Natural killer cell (primary cell): ENCODE data around the gene IFT80. TPM values are rescaled to one million over a fixed set of nuclear protein-coding genes. Genes with fewer than 3 reads are reported as not detected.

Source experiments
- ATAC-seq, 3 donors: fragments of 150-1000 bp in 2 of 3; fragments of 200-7000 bp in 1 of 3; cut with Tn5 transposase; 1 replicate in 1 of 3; 2 replicates in 2 of 3; pipeline ENCODE4 v1.10.0; 2021; ENCODE audit warnings: mild to moderate bottlenecking in 2 of 3, moderate library complexity in 2 of 3
- DNase-seq, 2 donors: peaks; one replicate each; pipeline versions ENCODE4 v3.0.0 to v3.0.0-alpha.2; 2013 to 2021; ENCODE audit warnings: mixed read lengths in 1 of 2
- H3K27ac ChIP-seq: one replicate; pipeline ENCODE4 v1.5.1; 2013; ENCODE audit warnings: mild to moderate bottlenecking, low read length
- H3K27me3 ChIP-seq: one replicate; pipeline ENCODE4 v1.6.1; 2013; ENCODE audit warnings: low read length; ENCODE audit not compliant: control insufficient read depth, insufficient read depth
- H3K36me3 ChIP-seq: one replicate; pipeline ENCODE4 v1.6.1; 2013; ENCODE audit warnings: low read length; ENCODE audit not compliant: control insufficient read depth, insufficient read depth
- H3K4me1 ChIP-seq: one replicate; pipeline ENCODE4 v1.6.1; 2013; ENCODE audit warnings: low read length; ENCODE audit not compliant: control insufficient read depth, insufficient read depth
- H3K4me3 ChIP-seq: one replicate; pipeline ENCODE4 v1.5.1; 2013; ENCODE audit warnings: low read length
- H3K9me3 ChIP-seq: one replicate; pipeline ENCODE4 v1.6.1; 2013; ENCODE audit warnings: low read length; ENCODE audit not compliant: control insufficient read depth, insufficient read depth
- H3K27ac Mint-ChIP-seq, 2 donors: one replicate each; pipeline ENCODE4 v1.8.0; 2022; ENCODE audit warnings: mild to moderate bottlenecking in 2 of 2, mixed read lengths in 2 of 2, moderate library complexity in 1 of 2
- H3K27me3 Mint-ChIP-seq, 2 donors: one replicate each; pipeline ENCODE4 v1.8.0; 2022; ENCODE audit warnings: low read depth in 2 of 2, mixed read lengths in 2 of 2
- H3K36me3 Mint-ChIP-seq: one replicate; pipeline ENCODE4 v1.8.0; 2022; ENCODE audit warnings: mixed read lengths
- H3K4me1 Mint-ChIP-seq, 2 donors: one replicate each; pipeline ENCODE4 v1.8.0; 2022; ENCODE audit warnings: mixed read lengths in 2 of 2
- H3K4me3 Mint-ChIP-seq: one replicate; pipeline ENCODE4 v1.8.0; 2022; ENCODE audit warnings: mild to moderate bottlenecking, moderate library complexity, mixed read lengths
- H3K9me3 Mint-ChIP-seq, 2 donors: one replicate each; pipeline ENCODE4 v1.8.0; 2022; ENCODE audit warnings: mixed read lengths in 2 of 2
- CTCF ChIP-seq: fragments of 200-600 bp; IDR thresholded peaks from one replicate; pipeline ENCODE4 v1.8.0; 2022; ENCODE audit warnings: antibody characterized with exemption
- WGBS: methylation state at CpG from one replicate; pipeline ENCODE4 v1.1.7; 2013; ENCODE audit warnings: missing lambda C conversion rate; ENCODE audit not compliant: insufficient coverage; 5-methylcytosine and 5-hydroxymethylcytosine counted together
- intact Hi-C: fragments of 100-400 bp; cut with micrococcal nuclease; formaldehyde crosslinking; loops from one replicate; pipeline ENCODE4 v1.14.2; 2022
- total RNA-seq, 4 donors: library from RNA; stranded (reverse); fragments of 120-200 nt in 1 of 4; gene quantifications; one replicate each; pipeline versions ENCODE4 v1.2.3 to v1.2.4, GENCODE V29; 2013 to 2022

Gene IFT80
- total RNA-seq, 3 donors from 2014 or later (not counting 1 experiment from before 2014, with no cell fraction given), result 22.6 to 22.9 (median 22.9) TPM

GRCh38 chr3:160374925-160375324 lies 24.1 kb downstream of the IFT80 start:
- no peaks in the 10 kb centered on the region for H3K4me1 Mint-ChIP-seq
- H3K4me3 Mint-ChIP-seq, result no peak overlapping the region
- 80% methylated on average over 1 of the region's 1 CpG for WGBS
- H3K27me3 ChIP-seq, result no peaks in the 10 kb centered on the region
- H3K9me3 Mint-ChIP-seq, result no peaks in the 10 kb centered on the region
- no peak for ATAC-seq
- no peak overlapping the region for H3K4me3 ChIP-seq
- intact Hi-C loops, result no loop called here
- H3K4me1 ChIP-seq, result no peaks in the 10 kb centered on the region
- H3K27me3 Mint-ChIP-seq, result no peaks in the 10 kb centered on the region
- H3K36me3 Mint-ChIP-seq, result peaks cover 7% of the 10 kb centered on the region
- DNase-seq, result no peak
- no peak for TF ChIP-seq CTCF
- H3K9me3 ChIP-seq, result no peaks in the 10 kb centered on the region
- no peak overlapping the region for H3K27ac ChIP-seq
- peaks cover 19% of the 10 kb centered on the region for H3K36me3 ChIP-seq
- H3K27ac Mint-ChIP-seq, result no peak overlapping the region

GRCh38 chr3:160374472-160374871 lies 24.6 kb downstream of the IFT80 start:
- WGBS, result 86% methylated on average over 1 of the region's 2 CpGs
- H3K27me3 Mint-ChIP-seq, result no peaks in the 10 kb centered on the region
- H3K4me1 Mint-ChIP-seq, result no peaks in the 10 kb centered on the region
- ATAC-seq (no peak), DNase-seq (no peak)
- Histone ChIP-seq H3K4me1 (no peaks in the 10 kb centered on the region), H3K9me3 (no peaks in the 10 kb centered on the region), H3K36me3 (peaks cover 19% of the 10 kb centered on the region), H3K27me3 (no peaks in the 10 kb centered on the region), H3K4me3 (no peak overlapping the region), H3K27ac (no peak overlapping the region)
- H3K27ac Mint-ChIP-seq, result no peak overlapping the region
- no peak overlapping the region for H3K4me3 Mint-ChIP-seq
- no peaks in the 10 kb centered on the region for H3K9me3 Mint-ChIP-seq
- intact Hi-C loops, result no loop called here
- TF ChIP-seq CTCF, result no peak
- peaks cover 7% of the 10 kb centered on the region for H3K36me3 Mint-ChIP-seq

- no peaks in the 10 kb centered on the region for H3K9me3 ChIP-seq
- Mint-ChIP-seq H3K9me3 (no peaks in the 10 kb centered on the region), H3K36me3 (peaks cover 7% of the 10 kb centered on the region), H3K27ac (no peak overlapping the region), H3K27me3 (no peaks in the 10 kb centered on the region), H3K4me3 (no peak overlapping the region), H3K4me1 (no peaks in the 10 kb centered on the region)
- WGBS, result 92% methylated on average over 2 of the region's 2 CpGs
- no peak overlapping the region for H3K27ac ChIP-seq
- H3K4me3 ChIP-seq, result no peak overlapping the region
- H3K36me3 ChIP-seq, result peaks cover 19% of the 10 kb centered on the region
- TF ChIP-seq CTCF, result no peak
- no peaks in the 10 kb centered on the region for H3K4me1 ChIP-seq
- intact Hi-C loops, result no loop called here
- no peak for ATAC-seq
- no peak for DNase-seq
- no peaks in the 10 kb centered on the region for H3K27me3 ChIP-seq
Measured at GRCh38 chr3:160373655-160374054, 25.4 kb downstream of the IFT80 start.

GRCh38 chr3:160372780-160373179 lies 26.2 kb downstream of the IFT80 start:
- Mint-ChIP-seq H3K36me3 (peaks cover 7% of the 10 kb centered on the region), H3K9me3 (no peaks in the 10 kb centered on the region), H3K4me3 (no peak overlapping the region), H3K4me1 (no peaks in the 10 kb centered on the region), H3K27me3 (no peaks in the 10 kb centered on the region), H3K27ac (no peak overlapping the region)
- no peak for TF ChIP-seq CTCF
- no peak overlapping the region for H3K4me3 ChIP-seq
- H3K9me3 ChIP-seq, result no peaks in the 10 kb centered on the region
- H3K4me1 ChIP-seq, result no peaks in the 10 kb centered on the region
- H3K27me3 ChIP-seq, result no peaks in the 10 kb centered on the region
- peaks cover 19% of the 10 kb centered on the region for H3K36me3 ChIP-seq
- intact Hi-C loops, result no loop called here
- ATAC-seq, result no peak
- DNase-seq, result no peak
- no peak overlapping the region for H3K27ac ChIP-seq
